ENCODE results near the gene UBN1.

DNA sequence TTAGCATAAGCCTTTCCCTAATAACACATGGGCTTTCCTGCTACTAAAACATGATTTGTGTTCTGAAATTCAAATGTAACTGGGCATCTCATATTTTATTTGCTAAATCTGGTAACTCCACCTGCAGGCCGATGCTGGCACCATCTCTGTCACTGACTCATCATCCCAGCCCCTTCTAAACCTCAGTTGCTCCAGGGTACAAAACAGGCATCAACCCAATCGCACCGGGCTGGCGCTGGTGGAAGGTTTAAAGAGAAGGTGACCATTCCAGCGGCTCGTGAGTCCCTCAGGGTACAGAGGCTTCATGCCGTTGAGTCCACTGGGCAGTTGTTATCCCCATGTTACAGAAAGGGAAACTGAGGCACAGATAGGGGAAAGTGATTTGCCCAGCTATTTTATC lies 62.5 kb downstream of the UBN1 start:
- TF ChIP-seq TAF1 (IDR thresholded peaks at IDR 0.05; ENCODE audit: borderline replicate concordance, insufficient read depth, low read length) = no peak
- no peak for TF ChIP-seq REST (IDR thresholded peaks at IDR 0.05; ENCODE audit: insufficient read depth in 1 of 2, low read depth in 2 of 2, low read length in 2 of 2)
- no peak for TF ChIP-seq POLR2AphosphoS5 (IDR thresholded peaks at IDR 0.05; ENCODE audit: low read depth, low read length)

Measured in PFSK-1 (cell line).